Kidney tubule cell (primary cell): Measurements from ENCODE around the gene GLG1.
A peak's percentile ranks its signal among the peaks of the same experiment; 100 is the strongest.
"Not testable (repeated sequence)": the region's sequence is repeated elsewhere in the genome, so short reads cannot be mapped to it uniquely, and the experiment has no call there.

ENCODE experiments used
- DNase-seq: peaks from one replicate; pipeline ENCODE4 v3.0.0-alpha.2; 2018; ENCODE audit warnings: low spot score

The GLG1 gene

GRCh38 chr16:74575175-74575806 is 31.6 kb downstream of the GLG1 start:
- DNase-seq = no peak

GRCh38 chr16:74574146-74574545 is 32.8 kb downstream of the GLG1 start:
- no peak for DNase-seq

GRCh38 chr16:74573622-74574021 is 33.3 kb downstream of the GLG1 start:
- DNase-seq = no peak

DNA sequence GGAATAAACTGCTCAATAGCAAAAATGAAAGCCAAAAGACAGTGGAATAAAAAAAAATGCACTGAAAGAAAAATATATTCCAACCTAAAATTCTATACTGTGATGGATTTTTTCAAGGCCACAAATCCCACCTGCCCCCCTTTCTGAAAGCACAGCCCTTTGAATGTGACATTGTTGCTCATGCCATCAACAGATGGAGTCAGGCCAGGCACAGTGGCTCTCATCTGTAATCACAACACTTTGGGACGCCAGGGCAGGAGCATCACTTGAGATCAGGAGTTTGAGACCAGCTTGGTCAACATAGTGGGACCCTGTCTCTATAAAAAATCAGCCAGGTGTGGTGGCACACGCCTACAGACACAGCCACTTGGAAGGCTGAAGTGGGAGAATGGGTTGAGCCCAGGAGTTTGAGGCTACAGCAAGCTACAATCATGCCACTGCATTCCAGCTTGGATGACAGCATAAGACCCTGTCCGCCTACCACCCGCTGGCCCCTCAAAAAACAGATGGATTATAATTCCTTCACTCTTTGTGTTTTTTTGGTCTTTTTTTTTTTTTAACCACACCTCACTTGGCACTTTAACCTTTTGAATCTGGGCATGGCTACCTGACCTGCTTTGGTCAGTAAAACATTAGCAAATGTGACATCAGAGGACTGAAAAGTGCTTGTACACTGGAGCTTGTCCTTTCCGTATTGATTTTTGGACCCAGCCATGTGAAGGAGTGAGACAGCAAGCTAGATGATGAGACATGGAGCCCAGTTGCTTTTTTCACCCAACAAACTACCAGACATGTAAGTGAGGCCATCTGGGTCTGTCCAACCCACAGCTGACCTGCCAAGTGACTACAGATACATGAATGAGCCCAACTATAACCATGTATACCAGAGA is 36.3 kb downstream of the GLG1 start:
- peak; percentile 72 for DNase-seq

DNA sequence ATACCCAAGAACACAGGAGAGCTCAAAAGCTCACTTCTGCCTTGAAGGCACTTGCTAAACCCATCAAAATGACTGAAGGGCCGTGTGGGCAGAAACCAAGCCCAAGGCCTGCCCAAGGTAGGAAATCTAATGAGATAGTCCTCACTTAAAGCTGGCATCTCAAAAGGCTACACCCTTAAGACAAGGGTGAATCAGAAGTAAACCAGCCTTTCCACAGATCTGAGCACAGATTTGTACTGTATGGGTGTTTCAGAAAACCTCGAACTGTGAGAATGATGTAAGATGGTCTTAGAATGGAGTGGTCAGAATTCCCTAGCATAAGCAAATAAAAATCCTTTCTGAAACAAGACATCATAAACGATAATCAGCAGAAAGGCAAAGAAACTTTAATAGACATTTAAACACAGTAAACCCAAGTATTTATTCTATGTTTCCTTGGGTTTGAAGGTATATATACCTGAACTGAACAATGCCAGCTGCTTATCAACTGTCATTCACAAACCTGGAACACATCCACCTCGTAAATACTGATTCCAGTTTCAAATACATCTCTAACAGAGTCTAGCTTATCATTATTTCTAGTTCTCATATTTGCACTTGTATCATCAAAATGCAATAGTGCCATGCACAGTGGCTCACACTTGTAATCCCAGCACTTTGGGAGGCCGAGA is 37.8 kb downstream of the GLG1 start:
- peak; percentile 27 for DNase-seq

- no peak for DNase-seq
Measured at GRCh38 chr16:74567901-74568300, 39.0 kb downstream of the GLG1 start.

- DNase-seq = no peak
Measured at GRCh38 chr16:74565378-74565777, 41.5 kb downstream of the GLG1 start.

DNA sequence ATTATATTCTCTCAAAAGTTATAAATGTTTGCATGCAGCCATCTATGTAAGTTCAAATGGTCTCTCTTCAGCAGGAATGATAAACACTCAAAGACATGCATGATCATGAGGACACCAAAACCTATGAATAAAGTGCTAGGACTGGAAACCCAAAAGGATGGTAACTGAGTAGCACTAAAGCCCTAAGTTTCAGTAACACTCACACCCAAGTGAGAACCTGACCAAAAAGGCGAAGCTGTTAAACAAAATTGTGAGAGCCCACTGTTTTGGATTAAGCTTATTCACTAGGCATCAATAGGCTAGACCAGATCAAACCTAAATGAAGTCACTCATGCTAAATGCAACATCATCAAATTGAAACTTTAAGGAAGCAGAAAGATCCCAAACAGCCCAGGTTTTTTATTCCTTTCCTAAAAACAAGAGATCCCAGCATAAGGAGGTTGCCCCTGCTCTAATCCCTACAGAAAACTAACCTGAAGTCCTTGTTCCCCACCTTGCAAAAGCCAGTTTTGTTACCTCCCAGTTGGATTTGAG is 42.4 kb downstream of the GLG1 start:
- DNase-seq = no peak

DNA sequence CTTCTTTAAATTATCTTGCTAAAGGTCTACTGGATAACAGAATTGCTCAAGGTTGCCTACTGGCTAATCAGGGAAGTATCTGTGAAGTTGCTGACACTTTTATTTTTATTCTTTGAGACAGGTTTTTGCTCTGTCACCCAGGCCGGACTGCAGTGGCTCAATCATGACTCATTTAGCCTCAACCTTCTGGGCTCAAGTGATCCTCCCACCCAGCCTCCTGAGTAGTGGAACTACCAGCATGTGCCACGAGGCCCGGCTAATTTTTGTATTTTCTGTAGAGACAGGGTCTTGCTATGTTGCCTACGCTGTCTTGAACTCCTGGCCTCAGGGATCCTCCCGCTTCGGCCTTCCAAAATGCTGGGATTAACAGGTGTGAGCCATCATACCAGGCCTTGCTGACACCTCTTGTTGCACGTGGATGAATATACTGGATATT is 43.1 kb downstream of the GLG1 start:
- peak; percentile 74 for DNase-seq

DNA sequence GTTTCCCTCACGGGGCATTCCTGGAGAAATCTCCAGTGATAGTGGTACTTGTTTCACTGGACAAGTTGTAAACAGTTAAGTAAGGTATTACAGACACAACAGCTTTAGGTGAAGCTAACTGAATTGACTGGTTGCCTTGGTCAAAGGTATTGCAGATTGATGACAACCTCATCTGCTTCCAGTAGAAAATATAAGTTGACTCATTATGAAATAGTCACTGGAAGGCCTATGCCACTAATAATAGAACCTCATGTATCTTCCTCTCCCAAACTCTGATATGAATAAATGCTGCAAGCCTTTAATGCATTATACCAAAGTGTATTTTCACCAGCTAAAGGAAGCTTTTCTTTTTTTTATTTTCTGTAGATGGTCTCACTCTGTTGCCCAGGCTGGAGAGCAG is 44.8 kb downstream of the GLG1 start:
- DNase-seq = no peak

- no peak for DNase-seq
Measured at GRCh38 chr16:74561626-74562025, 45.3 kb downstream of the GLG1 start.

DNA sequence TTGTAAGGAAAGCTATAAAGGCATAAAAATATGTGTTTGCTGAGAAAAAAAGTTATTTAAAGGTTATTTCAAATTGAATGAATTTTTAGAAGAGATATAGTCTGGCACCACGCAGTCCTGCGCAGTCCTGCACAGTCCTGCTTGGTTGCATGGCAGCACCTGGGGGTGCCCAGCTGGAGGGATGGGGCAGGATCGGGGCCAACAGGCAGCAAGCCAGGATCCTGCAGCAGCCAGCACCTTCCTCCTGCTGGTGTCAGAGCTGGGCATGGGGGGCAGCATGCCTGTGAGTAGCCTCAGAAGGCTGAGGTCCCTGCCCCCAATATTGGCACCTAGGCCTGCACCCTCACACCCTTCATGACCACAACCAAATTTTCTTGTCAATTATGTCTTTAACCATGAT is 46.0 kb downstream of the GLG1 start:
- no peak for DNase-seq

DNA sequence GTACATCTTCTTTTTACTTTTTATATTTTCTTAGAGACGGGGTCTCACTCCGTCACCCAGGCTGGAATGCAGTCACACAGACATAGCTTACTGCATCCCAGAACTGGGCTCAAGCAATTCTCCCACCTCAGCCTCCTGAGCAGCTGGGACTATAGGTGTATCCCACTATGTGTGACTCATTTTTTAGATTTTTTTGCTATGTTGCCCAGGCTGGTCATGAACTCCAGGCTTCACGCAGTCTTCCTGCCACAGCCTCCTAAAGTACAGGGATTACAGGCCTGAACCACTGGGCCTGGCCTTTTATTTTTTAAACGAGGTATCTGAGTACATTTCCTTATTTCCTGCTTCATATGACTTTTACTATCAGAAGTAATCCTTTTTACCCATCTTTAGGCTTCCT is 48.0 kb downstream of the GLG1 start:
- DNase-seq = no peak

GRCh38 chr16:74557275-74557674 is 49.6 kb downstream of the GLG1 start:
- no peak for DNase-seq

- DNase-seq = peak; percentile 63
Measured at GRCh38 chr16:74556375-74556922, 50.5 kb downstream of the GLG1 start.

- DNase-seq = not testable (repeated sequence)
Measured at GRCh38 chr16:74552357-74552756, 54.6 kb downstream of the GLG1 start.

DNA sequence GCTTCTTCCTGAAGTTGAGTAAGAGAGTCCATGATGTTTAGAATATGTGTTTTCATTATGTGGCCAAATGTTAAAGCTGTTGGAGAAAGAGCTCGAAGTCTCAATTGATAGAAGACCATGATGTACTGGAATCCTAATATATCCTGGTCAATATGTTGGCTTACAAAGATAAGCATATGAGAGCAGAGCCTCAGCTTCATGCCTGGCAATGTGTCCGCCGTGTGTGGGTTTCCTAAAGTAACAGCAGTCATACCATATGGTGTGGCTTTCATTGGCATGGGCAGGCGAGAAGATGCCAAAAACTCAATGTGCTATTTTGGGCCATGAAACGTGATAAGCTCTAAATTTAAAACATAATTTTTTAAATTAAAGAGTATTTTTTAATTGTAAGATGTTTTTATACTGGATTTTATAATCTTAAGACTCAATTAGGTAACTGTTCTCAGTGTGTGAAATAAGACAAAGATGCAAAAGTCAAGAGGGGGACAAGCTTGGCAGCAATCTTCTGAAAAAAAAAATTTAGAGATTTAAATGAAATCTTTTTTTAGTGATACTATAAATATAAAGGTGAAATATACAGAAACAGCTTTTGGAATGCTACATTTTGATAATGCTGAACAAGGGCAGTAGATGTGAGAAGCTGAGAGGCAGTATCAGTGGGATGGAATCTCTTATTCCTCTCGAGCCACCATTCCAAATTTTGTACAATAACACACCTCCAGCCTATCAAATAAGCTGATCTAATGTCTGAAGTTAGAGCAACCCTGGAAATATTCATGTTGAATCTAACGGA is 56.5 kb downstream of the GLG1 start:
- DNase-seq = not testable (repeated sequence)

DNA sequence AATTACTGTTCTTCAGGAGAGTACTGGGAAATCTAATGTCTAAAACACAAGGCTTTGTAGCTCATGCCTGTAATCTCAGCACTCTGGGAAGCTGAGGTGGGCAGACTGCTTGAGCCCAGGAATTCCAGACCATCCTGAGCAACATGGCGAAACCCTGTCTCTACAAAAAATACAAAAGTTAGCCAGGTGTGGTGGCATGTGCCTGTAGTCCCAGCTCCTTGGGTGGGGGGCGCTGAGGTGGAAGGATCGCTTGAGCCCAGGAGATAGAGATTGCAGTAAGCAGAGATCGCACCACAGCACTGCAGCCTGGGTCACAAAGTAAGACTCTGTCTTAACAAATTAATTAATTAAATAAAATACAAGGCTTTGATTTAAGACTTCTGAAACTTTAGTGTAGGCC is 60.8 kb downstream of the GLG1 start:
- DNase-seq = not testable (repeated sequence)

GRCh38 chr16:74542911-74543578 is 63.9 kb downstream of the GLG1 start:
- not testable (repeated sequence) for DNase-seq

DNA sequence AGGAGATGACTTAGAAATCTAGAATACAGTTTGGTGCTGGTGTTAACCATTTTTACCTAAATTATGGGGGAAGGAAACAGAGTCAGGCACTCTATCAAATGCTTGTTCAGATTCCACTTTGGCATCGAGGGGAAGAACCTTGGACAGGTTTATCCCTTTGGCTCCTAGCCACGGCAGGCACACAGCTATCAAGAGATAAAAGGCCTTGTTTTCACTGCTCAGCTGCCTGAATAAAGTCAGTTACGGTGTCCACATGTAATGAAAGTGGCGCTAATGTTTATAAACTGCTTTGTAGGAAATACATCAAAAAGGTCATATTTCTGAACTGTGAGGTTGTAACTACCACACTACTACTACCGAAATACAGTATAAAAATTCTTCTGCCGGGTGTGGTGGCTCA is 66.3 kb downstream of the GLG1 start:
- DNase-seq = not testable (repeated sequence)

- DNase-seq = not testable (repeated sequence)
Measured at GRCh38 chr16:74538801-74539200, 68.1 kb downstream of the GLG1 start.
